ENCODE results near the gene TNPO1. TPM values are rescaled to one million over a fixed set of nuclear protein-coding genes. Genes with fewer than 3 reads are reported as not detected.
A peak's percentile ranks its signal among the peaks of the same experiment; 100 is the strongest.

Gene TNPO1
- total and polyA plus RNA-seq, 10 of the 15 experiments (the other 5 are each of a cell fraction or from before 2014, with no cell fraction given): 18.1 to 123 (median 79.2) TPM

DNA sequence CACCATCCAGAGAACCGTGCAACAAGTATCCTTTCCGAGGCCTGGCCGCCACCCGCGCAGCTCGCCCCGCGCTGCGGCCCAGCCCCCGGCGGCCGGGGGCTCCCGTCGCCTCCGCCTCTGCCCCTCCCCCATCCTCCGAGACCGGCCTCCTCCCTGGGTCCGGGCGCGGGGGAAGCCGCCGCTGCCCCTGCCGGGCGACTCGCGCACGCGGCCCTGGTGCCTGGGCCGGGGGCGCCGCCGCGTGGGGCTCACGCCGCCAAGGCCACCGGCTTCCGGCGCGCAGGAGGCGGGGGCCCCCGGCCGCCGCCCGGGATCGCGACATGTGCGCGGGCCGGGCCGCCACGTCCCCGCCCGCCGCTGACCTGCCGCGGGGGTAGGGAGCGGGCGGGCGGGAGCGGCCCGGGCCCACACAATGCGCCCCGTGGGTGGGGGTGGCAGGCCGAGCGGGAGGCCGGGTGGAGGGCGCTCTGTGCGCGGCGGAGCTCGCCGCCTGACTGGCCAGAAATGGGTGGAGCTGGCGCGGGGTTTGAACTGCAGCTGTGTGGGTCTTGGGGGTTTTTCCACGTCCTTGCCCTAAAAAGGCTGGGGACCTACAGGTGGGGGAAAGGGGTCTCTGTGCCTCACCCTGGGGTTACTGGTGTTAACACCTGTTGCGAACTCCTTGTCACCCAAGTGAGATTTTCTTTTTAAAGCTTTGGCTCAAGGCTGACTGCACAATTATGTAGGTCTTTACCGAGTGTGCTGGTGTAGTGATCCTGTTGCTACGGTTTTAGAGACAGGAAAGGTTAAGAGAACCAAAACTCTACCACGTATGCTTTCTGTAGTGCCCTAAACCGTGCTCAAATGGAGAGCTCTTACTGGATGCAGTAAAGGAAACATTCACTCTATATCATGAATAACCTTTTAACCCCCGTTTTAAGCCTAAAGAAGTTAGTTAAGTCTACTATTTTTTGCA is 32.3 kb downstream of the TNPO1 start:
- peak; percentile 71 for FAIRE-seq
- Histone ChIP-seq H3K9me3 (replicated peaks; ENCODE audit: control insufficient read depth, insufficient read depth, low read length) (no peaks in the 10 kb centered on the region), H3K4me1 (ENCODE audit: control insufficient read depth, insufficient read depth, low read length) (peaks cover 6% of the 10 kb centered on the region; the same call in 1 of the 2 replicates), H3K9ac (ENCODE audit: control insufficient read depth, insufficient read depth, low read length) (peak overlapping the region; percentile 76), H3K4me3 (peak overlapping the region; percentile 74), H3K27ac (ENCODE audit: control insufficient read depth, insufficient read depth) (peak overlapping the region; percentile 67), H3K79me2 (ENCODE audit: control insufficient read depth, insufficient read depth, low read length) (peaks cover 65% of the 10 kb centered on the region), H2AFZ (ENCODE audit: control insufficient read depth, low read depth, low read length) (peak overlapping the region; percentile 61), H4K20me1 (ENCODE audit: control insufficient read depth, insufficient read depth) (no peaks in the 10 kb centered on the region), H3K36me3 (ENCODE audit: control insufficient read depth in 2 of 2, insufficient read depth in 2 of 2, low read length in 1 of 2) (peaks cover 0 to 8% of the 10 kb centered on the region in 2 experiments; a peak in 2 of 4 replicates), H3K4me2 (ENCODE audit: control insufficient read depth, insufficient read depth) (peak overlapping the region; percentile 56), H3K27me3 (replicated peaks in 1 of 2; ENCODE audit: control insufficient read depth in 2 of 2, insufficient read depth in 2 of 2, low read length in 1 of 2) (no peaks in the 10 kb centered on the region)
- ChIA-PET CTCF (interaction anchor here (0.6 to 3.0 kb wide), 6 partner anchors 13 to 238 kb away, joined by 3 to 27 read pairs (median 3); no protein-coding TSS in a partner anchor), POLR2A (interaction anchor here (0.6 to 2.3 kb wide), 4 partner anchors 10 to 1208 kb away, joined by 3 to 18 read pairs (median 3); partner anchors contain the start of gene TNPO1), RAD21 (ENCODE audit: unreplicated experiment) (interaction anchor here (1.2 to 2.9 kb wide), 4 partner anchors 9 to 238 kb away, joined by 3 to 21 read pairs (median 4); no protein-coding TSS in a partner anchor), SMC1A (ENCODE audit: uncharacterized antibody, unreplicated experiment) (interaction anchor here (0.6 to 2.0 kb wide), 5 partner anchors 9 to 31 kb away, joined by 3 to 25 read pairs (median 6); partner anchors contain the start of gene TNPO1)
- ATAC-seq: peak; percentile 68
- intact Hi-C loops (cut with micrococcal nuclease; ENCODE audit: unreplicated experiment) (loop anchor here (1.0 kb wide), 1 partner anchor 29 kb away; no protein-coding TSS in a partner anchor), in situ Hi-C loops (cut with MboI) (no loop called here)
- under 1% methylated on average over 43 of the region's 81 CpGs for WGBS (ENCODE audit: insufficient coverage, insufficient replicate concordance, low lambda C conversion rate, missing lambda C conversion rate)
- no TSS peak for BruUV-seq (replicated peaks)
- peak; percentile 40 for DNase-seq (ENCODE audit: low read depth, low spot score)
- TF ChIP-seq GATAD2B (conservative IDR thresholded peaks at IDR 0.05; ENCODE audit: low read depth) (peak; percentile 74), ETV6 (conservative IDR thresholded peaks at IDR 0.05 in 1 of 2, IDR thresholded peaks at IDR 0.05 in 1 of 2; ENCODE audit: borderline replicate concordance in 1 of 2, low read depth in 1 of 2) (no peak), TAF1 (IDR thresholded peaks at IDR 0.05; ENCODE audit: borderline replicate concordance, low read depth, low read length) (no peak; the same call in 1 of the 2 replicates), SP1 (IDR thresholded peaks at IDR 0.05; ENCODE audit: low read depth, low read length) (peak; percentile 19), HDAC2 (IDR thresholded peaks at IDR 0.05) (no peak), RAD21 (IDR thresholded peaks at IDR 0.05; ENCODE audit: insufficient read depth, low read depth, low read length) (0 out of 2 replicates have a peak, but pooled peaks have one; percentile 2), ZSCAN29 (IDR thresholded peaks at IDR 0.05) (no peak), MTA2 (IDR thresholded peaks at IDR 0.05; ENCODE audit: low read depth) (no peak), CEBPB (IDR thresholded peaks at IDR 0.05; ENCODE audit: borderline replicate concordance in 1 of 2, low read depth in 2 of 2, low read length in 2 of 2) (no peak), CBX3 (IDR thresholded peaks at IDR 0.05; ENCODE audit: borderline replicate concordance, low read depth) (no peak), CBX5 (IDR thresholded peaks at IDR 0.05; ENCODE audit: low read depth) (no peak), KLF5 (IDR thresholded peaks at IDR 0.05; ENCODE audit: partially characterized antibody) (no peak), ZZZ3 (IDR thresholded peaks at IDR 0.05; ENCODE audit: control insufficient read depth, insufficient read length, low read depth) (no peak), CHD4 (IDR thresholded peaks at IDR 0.05) (no peak)
- TF ChIP-seq, protein P1, sequence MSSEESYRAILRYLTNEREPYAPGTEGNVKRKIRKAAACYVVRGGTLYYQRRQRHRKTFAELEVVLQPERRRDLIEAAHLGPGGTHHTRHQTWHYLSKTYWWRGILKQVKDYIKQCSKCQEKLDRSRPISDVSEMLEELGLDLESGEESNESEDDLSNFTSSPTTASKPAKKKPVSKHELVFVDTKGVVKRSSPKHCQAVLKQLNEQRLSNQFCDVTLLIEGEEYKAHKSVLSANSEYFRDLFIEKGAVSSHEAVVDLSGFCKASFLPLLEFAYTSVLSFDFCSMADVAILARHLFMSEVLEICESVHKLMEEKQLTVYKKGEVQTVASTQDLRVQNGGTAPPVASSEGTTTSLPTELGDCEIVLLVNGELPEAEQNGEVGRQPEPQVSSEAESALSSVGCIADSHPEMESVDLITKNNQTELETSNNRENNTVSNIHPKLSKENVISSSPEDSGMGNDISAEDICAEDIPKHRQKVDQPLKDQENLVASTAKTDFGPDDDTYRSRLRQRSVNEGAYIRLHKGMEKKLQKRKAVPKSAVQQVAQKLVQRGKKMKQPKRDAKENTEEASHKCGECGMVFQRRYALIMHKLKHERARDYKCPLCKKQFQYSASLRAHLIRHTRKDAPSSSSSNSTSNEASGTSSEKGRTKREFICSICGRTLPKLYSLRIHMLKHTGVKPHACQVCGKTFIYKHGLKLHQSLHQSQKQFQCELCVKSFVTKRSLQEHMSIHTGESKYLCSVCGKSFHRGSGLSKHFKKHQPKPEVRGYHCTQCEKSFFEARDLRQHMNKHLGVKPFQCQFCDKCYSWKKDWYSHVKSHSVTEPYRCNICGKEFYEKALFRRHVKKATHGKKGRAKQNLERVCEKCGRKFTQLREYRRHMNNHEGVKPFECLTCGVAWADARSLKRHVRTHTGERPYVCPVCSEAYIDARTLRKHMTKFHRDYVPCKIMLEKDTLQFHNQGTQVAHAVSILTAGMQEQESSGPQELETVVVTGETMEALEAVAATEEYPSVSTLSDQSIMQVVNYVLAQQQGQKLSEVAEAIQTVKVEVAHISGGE (CRISPR knock-in tag; IDR thresholded peaks at IDR 0.05): no peak
- TF ChIP-seq, protein P2, sequence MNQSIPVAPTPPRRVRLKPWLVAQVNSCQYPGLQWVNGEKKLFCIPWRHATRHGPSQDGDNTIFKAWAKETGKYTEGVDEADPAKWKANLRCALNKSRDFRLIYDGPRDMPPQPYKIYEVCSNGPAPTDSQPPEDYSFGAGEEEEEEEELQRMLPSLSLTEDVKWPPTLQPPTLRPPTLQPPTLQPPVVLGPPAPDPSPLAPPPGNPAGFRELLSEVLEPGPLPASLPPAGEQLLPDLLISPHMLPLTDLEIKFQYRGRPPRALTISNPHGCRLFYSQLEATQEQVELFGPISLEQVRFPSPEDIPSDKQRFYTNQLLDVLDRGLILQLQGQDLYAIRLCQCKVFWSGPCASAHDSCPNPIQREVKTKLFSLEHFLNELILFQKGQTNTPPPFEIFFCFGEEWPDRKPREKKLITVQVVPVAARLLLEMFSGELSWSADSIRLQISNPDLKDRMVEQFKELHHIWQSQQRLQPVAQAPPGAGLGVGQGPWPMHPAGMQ (IDR thresholded peaks at IDR 0.05; ENCODE audit: borderline replicate concordance): no peak

All from GM12878 (cell line).